ENCODE data around the gene MYOM1. TPM values are rescaled to one million over a fixed set of nuclear protein-coding genes. Genes with fewer than 3 reads are reported as not detected.

The MYOM1 gene
- total RNA-seq, 1 experiment from 2014 or later, result 0.07 TPM

DNA sequence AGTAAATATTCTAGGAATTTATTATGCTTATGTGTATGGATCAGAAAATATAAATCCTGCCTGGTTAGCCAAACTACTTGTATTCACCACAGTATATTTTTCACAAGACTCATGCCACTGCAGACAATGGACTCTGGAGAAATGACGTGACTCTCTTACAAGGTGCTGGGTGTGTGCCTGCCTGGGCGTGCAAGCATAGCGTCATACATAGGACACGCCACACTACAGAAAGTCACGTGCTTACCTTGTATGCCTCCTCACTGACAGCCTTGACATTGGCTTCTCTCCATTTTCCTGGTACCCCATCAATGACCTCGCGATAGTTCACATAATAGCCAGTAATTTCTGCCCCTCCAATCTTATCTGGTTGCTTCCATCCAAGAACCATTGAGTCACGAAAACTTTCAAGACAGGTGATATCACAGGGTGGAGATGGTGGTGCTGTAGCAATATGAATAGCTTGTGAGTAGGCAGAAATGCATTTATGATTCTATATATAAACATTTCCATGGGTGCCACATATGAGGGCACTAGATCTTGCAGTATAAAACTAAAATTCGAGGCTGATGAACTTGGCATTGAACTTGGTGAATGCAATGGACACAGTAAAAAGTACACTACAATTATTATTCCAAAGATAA, 93.2 kb downstream of the MYOM1 start:
- POLR2A ChIA-PET (ENCODE audit: unreplicated experiment), result interaction anchor here (0.6 kb wide), 1 partner anchor 12 kb away, joined by 19 read pairs; no protein-coding TSS in a partner anchor
- Histone ChIP-seq H4K20me1 (ENCODE audit: low read length) (no peaks in the 10 kb centered on the region), H3K9me2 (replicated peaks; ENCODE audit: low read length) (no peaks in the 10 kb centered on the region), H3K4me2 (ENCODE audit: low read length) (no peak overlapping the region), H3K27ac (ENCODE audit: low read length) (no peak overlapping the region), H3K27me3 (ENCODE audit: low read length) (no peaks in the 10 kb centered on the region), H3K9ac (ENCODE audit: low read length) (no peak overlapping the region), H3K4me3 (ENCODE audit: low read length) (no peak overlapping the region), H3K9me3 (ENCODE audit: low read length) (no peaks in the 10 kb centered on the region), H3F3A (ENCODE audit: low read length, unreplicated experiment) (no peaks in the 10 kb centered on the region), H3K79me2 (ENCODE audit: low read length) (no peaks in the 10 kb centered on the region), H2AFZ (ENCODE audit: low read length) (no peak overlapping the region), H3K36me3 (ENCODE audit: low read depth, low read length) (no peaks in the 10 kb centered on the region), H3K4me1 (ENCODE audit: insufficient read depth, low read length) (no peaks in the 10 kb centered on the region)
- ATAC-seq (no peak), DNase-seq (no peak)
- no TSS peak for BruUV-seq (replicated peaks)
- intact Hi-C loops (cut with micrococcal nuclease), result loop anchor here (5.0 to 10.0 kb wide), 3 partner anchors 64 to 328 kb away; partner anchors contain the start of gene TGIF1
- TF ChIP-seq EZH2 (IDR thresholded peaks at IDR 0.05; ENCODE audit: low read length, unreplicated experiment), result no peak
- TF ChIP-seq EZH2phosphoT487 (IDR thresholded peaks at IDR 0.05; ENCODE audit: borderline replicate concordance, low read length), result no peak
- TF ChIP-seq, protein P1, sequence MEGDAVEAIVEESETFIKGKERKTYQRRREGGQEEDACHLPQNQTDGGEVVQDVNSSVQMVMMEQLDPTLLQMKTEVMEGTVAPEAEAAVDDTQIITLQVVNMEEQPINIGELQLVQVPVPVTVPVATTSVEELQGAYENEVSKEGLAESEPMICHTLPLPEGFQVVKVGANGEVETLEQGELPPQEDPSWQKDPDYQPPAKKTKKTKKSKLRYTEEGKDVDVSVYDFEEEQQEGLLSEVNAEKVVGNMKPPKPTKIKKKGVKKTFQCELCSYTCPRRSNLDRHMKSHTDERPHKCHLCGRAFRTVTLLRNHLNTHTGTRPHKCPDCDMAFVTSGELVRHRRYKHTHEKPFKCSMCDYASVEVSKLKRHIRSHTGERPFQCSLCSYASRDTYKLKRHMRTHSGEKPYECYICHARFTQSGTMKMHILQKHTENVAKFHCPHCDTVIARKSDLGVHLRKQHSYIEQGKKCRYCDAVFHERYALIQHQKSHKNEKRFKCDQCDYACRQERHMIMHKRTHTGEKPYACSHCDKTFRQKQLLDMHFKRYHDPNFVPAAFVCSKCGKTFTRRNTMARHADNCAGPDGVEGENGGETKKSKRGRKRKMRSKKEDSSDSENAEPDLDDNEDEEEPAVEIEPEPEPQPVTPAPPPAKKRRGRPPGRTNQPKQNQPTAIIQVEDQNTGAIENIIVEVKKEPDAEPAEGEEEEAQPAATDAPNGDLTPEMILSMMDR (conservative IDR thresholded peaks at IDR 0.05; ENCODE audit: low read depth, low read length), result no peak
- CTCF ChIA-PET, result no interaction called here

DNA sequence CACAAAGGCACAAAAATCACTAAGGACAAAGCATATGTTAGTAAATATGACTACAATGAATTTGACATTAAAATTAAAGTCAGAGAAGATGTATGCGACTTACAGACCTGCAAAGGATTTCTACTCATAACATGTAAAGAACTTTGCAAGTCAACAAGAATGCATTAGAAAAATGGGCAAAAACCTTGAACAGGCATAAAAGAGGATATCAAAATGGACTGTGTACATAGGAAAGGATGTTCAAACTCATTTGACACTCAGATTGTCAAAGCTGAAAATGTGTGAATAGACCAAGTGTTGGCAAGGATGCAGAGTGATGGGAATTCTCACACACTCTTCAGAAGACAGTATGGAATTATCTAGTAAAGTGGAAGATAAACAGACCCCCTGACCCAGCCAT, 94.9 kb downstream of the MYOM1 start:
- no peaks in the 10 kb centered on the region for H3K9me3 ChIP-seq (ENCODE audit: low read length)
- ATAC-seq (no peak), DNase-seq (no peak)
- H3K9me2 ChIP-seq (replicated peaks; ENCODE audit: low read length), result no peaks in the 10 kb centered on the region
- H3K9ac ChIP-seq (ENCODE audit: low read length), result no peak overlapping the region
- no peak overlapping the region for H2AFZ ChIP-seq (ENCODE audit: low read length)
- intact Hi-C loops (cut with micrococcal nuclease), result loop anchor here (5.0 to 10.0 kb wide), 3 partner anchors 63 to 330 kb away; partner anchors contain the start of gene TGIF1
- no peak overlapping the region for H3K27ac ChIP-seq (ENCODE audit: low read length)
- no peaks in the 10 kb centered on the region for H3K36me3 ChIP-seq (ENCODE audit: low read depth, low read length)
- POLR2A ChIA-PET (ENCODE audit: unreplicated experiment), result interaction anchor here (0.6 kb wide), 1 partner anchor 76 kb away, joined by 9 read pairs; no protein-coding TSS in a partner anchor
- TF ChIP-seq EZH2phosphoT487 (IDR thresholded peaks at IDR 0.05; ENCODE audit: borderline replicate concordance, low read length) (no peak), EZH2 (IDR thresholded peaks at IDR 0.05; ENCODE audit: low read length, unreplicated experiment) (no peak)
- TF ChIP-seq, protein P1 (conservative IDR thresholded peaks at IDR 0.05; ENCODE audit: low read depth, low read length), result no peak
- no peak overlapping the region for H3K4me2 ChIP-seq (ENCODE audit: low read length)
- CTCF ChIA-PET, result interaction anchor here (0.6 kb wide), 1 partner anchor 62 kb away, joined by 6 read pairs; no protein-coding TSS in a partner anchor
- no peaks in the 10 kb centered on the region for H4K20me1 ChIP-seq (ENCODE audit: low read length)
- peaks cover 8% of the 10 kb centered on the region for H3K4me1 ChIP-seq (ENCODE audit: insufficient read depth, low read length)
- no peak overlapping the region for H3K4me3 ChIP-seq (ENCODE audit: low read length)
- no peaks in the 10 kb centered on the region for H3K27me3 ChIP-seq (ENCODE audit: low read length)
- no peaks in the 10 kb centered on the region for H3K79me2 ChIP-seq (ENCODE audit: low read length)
- H3F3A ChIP-seq (ENCODE audit: low read length, unreplicated experiment), result no peaks in the 10 kb centered on the region
- no TSS peak for BruUV-seq (replicated peaks)

DNA sequence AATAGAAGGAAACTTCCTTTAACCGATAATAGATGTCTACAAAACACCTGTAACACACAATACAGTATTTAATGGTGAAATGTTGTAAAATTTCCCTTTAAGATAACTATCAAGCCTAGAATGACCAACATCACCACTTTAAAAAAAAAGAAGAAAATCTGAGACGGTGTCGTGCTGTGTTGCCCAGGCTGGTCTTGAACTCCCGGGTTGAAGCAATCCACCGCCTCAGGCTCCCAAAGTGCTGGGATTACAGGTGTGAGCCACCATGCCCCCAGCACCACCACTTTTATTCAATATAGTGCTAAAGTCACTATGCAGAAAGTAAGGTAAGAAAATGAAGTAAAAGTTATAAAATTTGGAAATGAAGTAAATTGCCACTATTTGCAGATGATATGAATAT, 96.9 kb downstream of the MYOM1 start:
- Histone ChIP-seq H3K4me2 (ENCODE audit: low read length) (no peak overlapping the region), H3K9ac (ENCODE audit: low read length) (no peak overlapping the region), H3K4me1 (ENCODE audit: insufficient read depth, low read length) (peaks cover 24% of the 10 kb centered on the region), H4K20me1 (ENCODE audit: low read length) (no peaks in the 10 kb centered on the region), H3F3A (ENCODE audit: low read length, unreplicated experiment) (no peaks in the 10 kb centered on the region), H3K9me3 (ENCODE audit: low read length) (no peaks in the 10 kb centered on the region), H3K9me2 (replicated peaks; ENCODE audit: low read length) (no peaks in the 10 kb centered on the region), H3K79me2 (ENCODE audit: low read length) (no peaks in the 10 kb centered on the region), H2AFZ (ENCODE audit: low read length) (no peak overlapping the region), H3K27ac (ENCODE audit: low read length) (no peak overlapping the region), H3K36me3 (ENCODE audit: low read depth, low read length) (no peaks in the 10 kb centered on the region), H3K4me3 (ENCODE audit: low read length) (no peak overlapping the region), H3K27me3 (ENCODE audit: low read length) (no peaks in the 10 kb centered on the region)
- ATAC-seq, result no peak
- TF ChIP-seq, protein P1 (conservative IDR thresholded peaks at IDR 0.05; ENCODE audit: low read depth, low read length), result no peak
- TF ChIP-seq EZH2phosphoT487 (IDR thresholded peaks at IDR 0.05; ENCODE audit: borderline replicate concordance, low read length), result no peak
- no peak for TF ChIP-seq EZH2 (IDR thresholded peaks at IDR 0.05; ENCODE audit: low read length, unreplicated experiment)
- no peak for DNase-seq
- ChIA-PET CTCF (no interaction called here), POLR2A (ENCODE audit: unreplicated experiment) (no interaction called here)
- no TSS peak for BruUV-seq (replicated peaks)
- intact Hi-C loops (cut with micrococcal nuclease), result loop anchor here (10.0 kb wide), 1 partner anchor 332 kb away; the partner anchor contains the start of gene TGIF1
